Mesenchymal stem cell (in vitro differentiated cells and primary cell): Measurements from ENCODE around the gene UBE2E1.
A peak's percentile ranks its signal among the peaks of the same experiment; 100 is the strongest.

Source experiments
- DNase-seq: peaks from one replicate; pipeline ENCODE4 v3.0.0-alpha.2; 2013
- H2AFZ ChIP-seq: one replicate; pipeline ENCODE4 v1.6.1; 2013; ENCODE audit warnings: low read depth, mild to moderate bottlenecking, control low read depth, inconsistent platforms, low read length, moderate library complexity
- H2AK5ac ChIP-seq: 2 replicates; pipeline ENCODE4 v1.6.1; 2013; ENCODE audit warnings: low read length, moderate library complexity, mild to moderate bottlenecking, inconsistent platforms; ENCODE audit not compliant: severe bottlenecking
- H2BK120ac ChIP-seq: one replicate; pipeline ENCODE4 v1.6.1; 2013; ENCODE audit warnings: low read depth, mild to moderate bottlenecking, inconsistent platforms, low read length, moderate library complexity
- H2BK12ac ChIP-seq, 2 experiments: one replicate each; pipeline ENCODE4 v1.6.1; 2013; ENCODE audit warnings: inconsistent platforms in 2 of 2, low read length in 2 of 2, mild to moderate bottlenecking in 2 of 2, moderate library complexity in 2 of 2, control low read depth in 1 of 2
- H2BK15ac ChIP-seq: one replicate; pipeline ENCODE4 v1.6.1; 2013; ENCODE audit warnings: mild to moderate bottlenecking, low read depth, inconsistent platforms; ENCODE audit not compliant: poor library complexity, severe bottlenecking
- H2BK5ac ChIP-seq: 2 replicates; pipeline ENCODE4 v1.6.1; 2013; ENCODE audit warnings: low read depth, mild to moderate bottlenecking, low read length, control low read depth, inconsistent platforms; ENCODE audit not compliant: poor library complexity, severe bottlenecking
- H3K14ac ChIP-seq, 2 experiments: one replicate each; pipeline ENCODE4 v1.6.1; 2013; ENCODE audit warnings: inconsistent platforms in 2 of 2, low read length in 2 of 2, control low read depth in 1 of 2, mild to moderate bottlenecking in 1 of 2, moderate library complexity in 1 of 2
- H3K18ac ChIP-seq, 2 experiments: one replicate each; pipeline ENCODE4 v1.6.1; 2013; ENCODE audit warnings: inconsistent platforms in 2 of 2, low read length in 2 of 2, control low read depth in 1 of 2, low read depth in 1 of 2, mild to moderate bottlenecking in 1 of 2
- H3K23ac ChIP-seq, 2 experiments: one replicate each; pipeline ENCODE4 v1.6.1; 2013; ENCODE audit warnings: inconsistent platforms in 2 of 2, low read length in 2 of 2, mild to moderate bottlenecking in 2 of 2, moderate library complexity in 2 of 2, control low read depth in 1 of 2
- H3K27ac ChIP-seq: 2 replicates; pipeline ENCODE4 v1.5.1; 2013; ENCODE audit warnings: mild to moderate bottlenecking, moderate library complexity, low read length, control low read depth, inconsistent platforms; ENCODE audit not compliant: poor library complexity, severe bottlenecking
- H3K27me3 ChIP-seq, 2 experiments: 2 replicates each; pipeline versions ENCODE4 v1.6.1 to v1.7.0; 2013; ENCODE audit warnings: low read length in 2 of 2, mild to moderate bottlenecking in 2 of 2, moderate library complexity in 2 of 2, control low read depth in 1 of 2, inconsistent platforms in 1 of 2; ENCODE audit not compliant: control insufficient read depth in 1 of 2, insufficient read depth in 1 of 2
- H3K36me3 ChIP-seq, 2 experiments: 2 replicates each; pipeline versions ENCODE4 v1.6.1 to v1.7.0; 2013; ENCODE audit warnings: low read length in 2 of 2, control low read depth in 1 of 2, inconsistent platforms in 1 of 2, low read depth in 1 of 2, mild to moderate bottlenecking in 1 of 2; ENCODE audit not compliant: insufficient read depth in 2 of 2, control insufficient read depth in 1 of 2
- H3K4ac ChIP-seq, 2 experiments: one replicate each; pipeline ENCODE4 v1.6.1; 2013; ENCODE audit warnings: inconsistent platforms in 2 of 2, low read length in 2 of 2, mild to moderate bottlenecking in 2 of 2, moderate library complexity in 2 of 2, control low read depth in 1 of 2, low read depth in 1 of 2
- H3K4me1 ChIP-seq: 2 replicates; pipeline ENCODE4 v1.6.1; 2013; ENCODE audit warnings: low read depth, low read length, control low read depth; ENCODE audit not compliant: control insufficient read depth, insufficient read depth
- H3K4me2 ChIP-seq: 2 replicates; pipeline ENCODE4 v1.6.1; 2013; ENCODE audit warnings: low read length, mild to moderate bottlenecking, inconsistent platforms; ENCODE audit not compliant: poor library complexity, severe bottlenecking
- H3K4me3 ChIP-seq, 2 experiments: 2 replicates each; pipeline versions ENCODE4 v1.5.1 to v1.7.0; 2013; ENCODE audit warnings: low read length in 2 of 2, mild to moderate bottlenecking in 2 of 2, control low read depth in 1 of 2, low read depth in 1 of 2; ENCODE audit not compliant: insufficient read depth in 1 of 2
- H3K79me1 ChIP-seq: replicated peaks from 2 replicates; pipeline ENCODE4 v1.6.1; 2013; ENCODE audit warnings: mild to moderate bottlenecking, control low read depth, low read length, inconsistent platforms; ENCODE audit not compliant: poor library complexity, severe bottlenecking
- H3K9ac ChIP-seq: 2 replicates; pipeline ENCODE4 v1.7.0; 2013; ENCODE audit warnings: mild to moderate bottlenecking, low read length, moderate library complexity
- H3K9me3 ChIP-seq: 2 replicates; pipeline ENCODE4 v1.7.0; 2013; ENCODE audit warnings: mild to moderate bottlenecking, low read length; ENCODE audit not compliant: control insufficient read depth
- H4K8ac ChIP-seq: one replicate; pipeline ENCODE4 v1.6.1; 2013; ENCODE audit warnings: inconsistent platforms, mild to moderate bottlenecking, low read length, moderate library complexity
- H4K91ac ChIP-seq: one replicate; pipeline ENCODE4 v1.6.1; 2013; ENCODE audit warnings: mild to moderate bottlenecking, low read length, inconsistent platforms
- WGBS: methylation state at CpG from one replicate; pipeline ENCODE4 v1.1.7; 2013; ENCODE audit warnings: mixed read lengths; 5-methylcytosine and 5-hydroxymethylcytosine counted together

The UBE2E1 gene

DNA sequence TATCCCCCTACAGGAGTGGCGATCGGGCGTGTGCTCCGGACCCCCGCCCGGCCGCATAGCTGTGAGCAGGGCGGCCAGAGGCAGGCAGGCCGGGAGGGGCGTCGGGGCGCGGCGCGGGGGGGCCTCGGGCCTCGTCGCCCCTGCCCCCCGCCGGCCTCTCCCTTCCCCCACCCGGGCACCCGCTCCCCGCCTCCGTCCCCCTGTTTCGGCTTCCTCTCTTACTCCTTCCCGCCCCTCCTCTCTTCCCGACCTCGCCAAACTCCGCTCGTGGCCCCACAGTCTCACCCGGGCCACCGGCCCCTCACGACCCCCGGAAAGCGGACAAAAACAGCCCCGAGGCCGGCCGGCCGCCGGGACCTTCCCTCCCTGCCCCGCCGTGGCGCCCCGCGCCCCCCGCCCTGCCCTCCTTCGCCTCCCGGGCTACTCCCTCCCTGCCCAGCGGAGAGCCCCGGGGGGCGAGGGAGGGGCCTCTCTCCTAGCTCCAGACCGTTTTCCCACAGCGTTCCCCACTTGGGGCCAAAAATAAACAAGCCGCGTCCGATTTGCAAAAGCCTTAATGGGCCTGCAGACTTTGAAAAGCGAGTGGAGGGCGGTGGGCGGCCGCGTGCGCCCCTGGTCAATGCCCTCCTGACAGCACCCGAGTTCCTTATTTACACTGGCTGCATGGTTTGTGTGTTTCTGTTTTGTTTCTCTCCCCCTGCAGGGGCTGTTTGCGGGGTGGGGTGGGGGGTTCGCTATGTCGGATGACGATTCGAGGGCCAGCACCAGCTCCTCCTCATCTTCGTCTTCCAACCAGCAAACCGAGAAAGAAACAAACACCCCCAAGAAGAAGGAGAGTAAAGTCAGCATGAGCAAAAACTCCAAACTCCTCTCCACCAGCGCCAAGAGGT is 1.0 kb downstream of the UBE2E1 start:
- H3K36me3 ChIP-seq = no peaks in the 10 kb centered on the region
- peak overlapping the region; percentile 99 for H2BK120ac ChIP-seq
- H2BK12ac ChIP-seq = no peak overlapping the region
- peak overlapping the region; percentile 86 for H3K9ac ChIP-seq
- peaks cover 6% of the 10 kb centered on the region for H3K4me1 ChIP-seq
- peaks cover 4% of the 10 kb centered on the region for H3K79me1 ChIP-seq
- peak overlapping the region; percentile 64 for H2BK15ac ChIP-seq
- H3K27ac ChIP-seq = no peak overlapping the region
- H2BK5ac ChIP-seq = peak overlapping the region; percentile 66
- peak overlapping the region; percentile 87 to 89 for H3K4me3 ChIP-seq
- no peak overlapping the region for H2AFZ ChIP-seq
- H3K14ac ChIP-seq = peak overlapping the region in 1 of 2 experiments; percentile 79
- WGBS = under 1% methylated on average over 47 of the region's 71 CpGs
- H3K18ac ChIP-seq = peak overlapping the region; percentile 63 to 88
- H3K4ac ChIP-seq = peak overlapping the region in 1 of 2 experiments; percentile 47
- no peak overlapping the region for H4K8ac ChIP-seq
- peak; percentile 59 for DNase-seq
- H3K27me3 ChIP-seq = no peaks in the 10 kb centered on the region
- peak overlapping the region; percentile 71 for H4K91ac ChIP-seq
- no peaks in the 10 kb centered on the region for H3K9me3 ChIP-seq
- peak overlapping the region; percentile 78 for H3K4me2 ChIP-seq
- H3K23ac ChIP-seq = no peak overlapping the region
- no peak overlapping the region for H2AK5ac ChIP-seq

DNA sequence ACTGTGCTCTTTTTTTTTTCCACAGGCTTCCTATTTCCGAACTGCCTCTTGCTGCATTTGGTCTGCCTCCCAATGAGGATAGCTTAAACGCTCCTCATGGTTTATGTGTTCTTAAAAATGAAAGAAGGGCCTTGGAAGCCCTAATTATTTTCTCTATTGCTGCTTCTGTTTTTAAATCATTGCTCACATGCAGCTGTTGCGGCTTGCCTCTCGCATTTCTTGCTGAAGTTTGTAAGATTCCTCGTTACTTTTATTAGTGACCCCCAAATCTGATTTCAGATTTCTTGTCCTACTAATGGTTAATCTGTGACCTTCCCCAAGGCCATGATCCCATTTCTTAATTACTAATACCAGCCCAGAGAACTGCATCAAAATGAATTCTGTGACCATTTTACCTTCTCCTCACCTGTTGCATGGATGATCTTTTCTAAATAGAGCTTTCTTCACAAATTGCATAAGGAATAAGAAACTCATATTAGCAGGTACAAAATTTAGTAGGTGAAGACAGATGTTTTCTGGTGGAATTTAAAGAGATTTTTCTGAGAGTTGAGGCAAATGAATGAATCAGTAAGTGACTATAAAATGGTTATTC is 1.8 kb downstream of the UBE2E1 start:
- 48% methylated on average over 4 of the region's 5 CpGs for WGBS
- peaks cover 0 to 6% of the 10 kb centered on the region in 2 experiments for H3K36me3 ChIP-seq
- H3K14ac ChIP-seq = no peak overlapping the region
- no peak overlapping the region for H2BK5ac ChIP-seq
- H2AK5ac ChIP-seq = no peak overlapping the region
- DNase-seq = no peak
- H2BK12ac ChIP-seq = no peak overlapping the region
- H2BK120ac ChIP-seq = no peak overlapping the region
- no peak overlapping the region for H3K23ac ChIP-seq
- no peaks in the 10 kb centered on the region for H3K9me3 ChIP-seq
- peak overlapping the region in 1 of 2 experiments; percentile 87 for H3K4me3 ChIP-seq
- no peak overlapping the region for H2AFZ ChIP-seq
- peaks cover 4% of the 10 kb centered on the region for H3K79me1 ChIP-seq
- no peak overlapping the region for H4K8ac ChIP-seq
- peak overlapping the region; percentile 86 for H3K9ac ChIP-seq
- H3K27me3 ChIP-seq = no peaks in the 10 kb centered on the region
- no peak overlapping the region for H3K27ac ChIP-seq
- H2BK15ac ChIP-seq = no peak overlapping the region
- H4K91ac ChIP-seq = no peak overlapping the region
- peaks cover 6% of the 10 kb centered on the region for H3K4me1 ChIP-seq
- no peak overlapping the region for H3K4ac ChIP-seq
- no peak overlapping the region for H3K18ac ChIP-seq
- H3K4me2 ChIP-seq = peak overlapping the region; percentile 78

- 93% methylated on average over 3 of the region's 5 CpGs for WGBS
- no peak for DNase-seq
- Histone ChIP-seq H3K4me1 (peaks cover 6% of the 10 kb centered on the region), H4K8ac (no peak overlapping the region), H3K18ac (no peak overlapping the region), H3K27ac (no peak overlapping the region), H2BK5ac (no peak overlapping the region), H3K27me3 (no peaks in the 10 kb centered on the region), H2BK15ac (no peak overlapping the region), H3K9me3 (no peaks in the 10 kb centered on the region), H3K4me2 (no peak overlapping the region), H3K14ac (no peak overlapping the region), H4K91ac (no peak overlapping the region), H2AK5ac (no peak overlapping the region), H2AFZ (no peak overlapping the region), H3K9ac (peak overlapping the region; percentile 86), H2BK12ac (no peak overlapping the region), H3K23ac (no peak overlapping the region), H3K79me1 (peaks cover 6% of the 10 kb centered on the region), H3K36me3 (peaks cover 0 to 8% of the 10 kb centered on the region in 2 experiments), H2BK120ac (no peak overlapping the region), H3K4ac (no peak overlapping the region), H3K4me3 (peak overlapping the region in 1 of 2 experiments; percentile 87)
Observed at GRCh38 chr3:23808525-23808924, 2.8 kb downstream of the UBE2E1 start.

DNA sequence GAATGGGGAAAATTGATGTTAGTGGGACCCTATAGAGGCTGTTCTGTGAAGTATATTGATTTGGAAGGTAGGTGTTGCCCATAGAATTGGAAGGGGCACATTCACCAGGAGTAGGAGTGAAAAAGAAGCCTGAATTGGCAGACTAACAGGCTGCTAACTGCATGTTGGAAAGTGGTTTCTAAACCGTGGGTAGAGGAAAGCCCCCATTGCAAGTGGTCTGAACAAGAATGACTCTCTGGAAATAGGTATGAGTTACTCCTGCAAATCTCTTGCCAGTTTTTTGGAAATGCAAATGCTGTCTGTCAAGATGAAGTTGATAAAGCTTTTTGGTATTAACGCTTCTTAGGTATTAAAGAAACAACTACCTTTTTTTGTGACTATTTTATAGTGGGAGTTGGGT is 3.5 kb downstream of the UBE2E1 start:
- no peak overlapping the region for H4K91ac ChIP-seq
- H2BK5ac ChIP-seq = no peak overlapping the region
- no peak overlapping the region for H4K8ac ChIP-seq
- H3K4me3 ChIP-seq = no peak overlapping the region
- peak; percentile 21 for DNase-seq
- peak overlapping the region; percentile 86 for H3K9ac ChIP-seq
- H3K36me3 ChIP-seq = peaks cover 0 to 14% of the 10 kb centered on the region in 2 experiments
- no peaks in the 10 kb centered on the region for H3K9me3 ChIP-seq
- no peak overlapping the region for H2AK5ac ChIP-seq
- no peak overlapping the region for H2BK120ac ChIP-seq
- H3K23ac ChIP-seq = no peak overlapping the region
- no peak overlapping the region for H2BK15ac ChIP-seq
- peaks cover 6% of the 10 kb centered on the region for H3K4me1 ChIP-seq
- peaks cover 7% of the 10 kb centered on the region for H3K79me1 ChIP-seq
- H3K18ac ChIP-seq = no peak overlapping the region
- H3K14ac ChIP-seq = no peak overlapping the region
- H3K27me3 ChIP-seq = no peaks in the 10 kb centered on the region
- no peak overlapping the region for H2BK12ac ChIP-seq
- 57% methylated on average over 2 of the region's 2 CpGs for WGBS
- H3K4me2 ChIP-seq = no peak overlapping the region
- H3K27ac ChIP-seq = no peak overlapping the region
- no peak overlapping the region for H3K4ac ChIP-seq
- no peak overlapping the region for H2AFZ ChIP-seq
